K562 (cell line): ENCODE data around the gene BBX.

Experiments used
- KDM1A ChIP-seq, 2 experiments: fragments of 450-650 bp; IDR thresholded peaks; 2 replicates each; pipeline ENCODE4 v1.6.1; 2016; ENCODE audit warnings: mild to moderate bottlenecking in 2 of 2
- KLF6 ChIP-seq: fragments of 250-450 bp; sonication (Bioruptor Pico); IDR thresholded peaks from 2 replicates; pipeline ENCODE4 v1.4.0; 2020; ENCODE audit warnings: mild to moderate bottlenecking, moderate library complexity, borderline replicate concordance
- NFYB ChIP-seq: IDR thresholded peaks from 2 replicates; pipeline ENCODE4 v1.6.1; 2011; ENCODE audit warnings: mild to moderate bottlenecking, moderate library complexity; ENCODE audit not compliant: insufficient read length; ENCODE audit errors: extremely low read depth

DNA sequence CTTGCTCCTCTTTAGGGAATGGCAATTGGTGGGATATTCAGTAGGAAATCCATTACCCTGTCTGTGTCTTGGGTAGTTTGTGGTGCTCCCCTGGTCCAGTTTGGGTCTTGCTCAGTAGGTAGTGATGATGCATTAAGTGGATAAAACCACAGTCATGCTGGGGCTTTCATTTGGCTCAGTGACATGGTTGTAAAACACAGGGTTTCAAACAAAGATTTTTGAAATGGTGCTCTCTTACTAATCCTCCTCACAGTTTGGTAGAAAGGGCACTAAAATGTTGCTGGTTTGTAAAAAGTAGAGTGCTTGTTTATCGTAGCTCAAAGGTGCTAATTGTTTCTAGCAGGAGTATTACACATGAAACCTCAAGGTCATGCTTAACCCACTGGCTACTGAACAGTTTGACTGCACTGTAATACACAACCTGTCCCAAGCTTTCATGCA, 22.9 kb downstream of the BBX start:
- TF ChIP-seq KDM1A (IDR thresholded peaks at IDR 0.05) (no peak), KLF6 (CRISPR knock-in tag) (no peak), NFYB (no peak)
